ENCODE measurements around the gene CPSF6.
"Not testable (repeated sequence)": the region's sequence is repeated elsewhere in the genome, so short reads cannot be mapped to it uniquely, and the experiment has no call there.

CPSF6 gene

GRCh38 chr12:69239352-69239921 is at the start of gene CPSF6:
TSS of gene CPSF6 (plus strand) at chr12:69239569. CDS start at chr12:69239647, 78 bp downstream.
- peak; percentile 95 for DNase-seq (ENCODE audit: low read depth)

GRCh38 chr12:69196302-69197288 is 42.8 kb upstream of the CPSF6 start:
- peak; percentile 18 for DNase-seq (ENCODE audit: low read depth)

DNA sequence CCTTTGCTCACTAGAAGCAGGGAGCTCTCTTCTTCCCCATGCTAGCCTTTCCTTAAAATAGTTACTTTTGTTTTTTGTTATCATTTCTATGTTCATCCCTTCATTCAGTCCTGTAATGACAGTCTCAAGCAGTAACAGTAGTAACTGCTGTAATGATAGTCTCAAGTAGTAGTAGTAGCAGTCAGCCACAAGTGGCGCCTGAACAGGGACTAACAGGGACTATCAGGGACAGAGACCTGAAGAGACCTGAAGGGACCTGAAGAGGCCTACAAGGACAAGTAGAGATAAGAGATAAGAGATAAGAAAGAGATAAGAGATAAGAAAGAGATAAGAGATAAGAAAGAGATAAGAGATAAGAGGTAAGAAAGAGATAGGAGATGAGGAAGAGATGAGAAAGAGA is 39.4 kb upstream of the CPSF6 start:
- DNase-seq (ENCODE audit: low read depth), result not testable (repeated sequence)

DNA sequence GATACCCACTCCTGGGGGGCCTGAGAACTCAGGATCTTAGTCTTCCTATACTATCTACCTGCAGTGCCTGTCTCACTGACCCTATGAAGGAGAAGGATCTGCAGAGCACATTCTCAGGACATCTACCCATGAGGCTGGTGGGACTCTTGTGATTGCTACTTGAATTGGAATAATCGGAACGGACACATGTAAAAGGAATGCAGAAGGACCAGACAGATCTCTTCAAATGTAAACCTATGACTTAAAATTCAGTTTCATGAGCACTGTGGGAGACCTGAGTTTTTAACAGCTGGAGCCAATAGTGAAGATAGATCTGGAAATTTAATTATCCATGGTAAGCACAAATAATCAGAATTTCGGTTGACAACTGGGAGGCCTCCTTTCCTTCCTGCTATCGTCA is 35.2 kb upstream of the CPSF6 start:
- no peak for DNase-seq (ENCODE audit: low read depth)

GRCh38 chr12:69210661-69211060 is 28.7 kb upstream of the CPSF6 start:
- no peak for DNase-seq (ENCODE audit: low read depth)

GRCh38 chr12:69211160-69211559 is 28.2 kb upstream of the CPSF6 start:
- DNase-seq (ENCODE audit: low read depth), result no peak

DNA sequence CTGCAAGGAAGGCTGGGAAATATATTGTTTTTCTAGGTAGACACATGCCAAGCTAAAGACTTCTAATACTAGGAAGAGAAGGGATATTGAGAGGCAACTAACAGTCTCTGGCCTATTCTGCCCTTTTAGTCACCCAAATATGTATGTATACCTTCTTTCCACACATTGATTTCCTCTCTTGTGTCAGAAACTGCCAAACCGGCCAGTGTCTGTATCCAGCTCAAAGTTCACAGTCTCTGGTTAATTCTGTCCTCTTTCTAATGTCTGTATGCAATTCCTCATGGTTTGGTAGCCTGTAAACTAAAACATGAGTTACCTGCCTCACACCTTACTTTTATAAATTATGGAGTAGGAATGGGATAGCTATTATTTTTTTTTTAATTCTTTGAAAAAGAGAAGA is 25.2 kb upstream of the CPSF6 start:
- DNase-seq (ENCODE audit: low read depth), result no peak

DNA sequence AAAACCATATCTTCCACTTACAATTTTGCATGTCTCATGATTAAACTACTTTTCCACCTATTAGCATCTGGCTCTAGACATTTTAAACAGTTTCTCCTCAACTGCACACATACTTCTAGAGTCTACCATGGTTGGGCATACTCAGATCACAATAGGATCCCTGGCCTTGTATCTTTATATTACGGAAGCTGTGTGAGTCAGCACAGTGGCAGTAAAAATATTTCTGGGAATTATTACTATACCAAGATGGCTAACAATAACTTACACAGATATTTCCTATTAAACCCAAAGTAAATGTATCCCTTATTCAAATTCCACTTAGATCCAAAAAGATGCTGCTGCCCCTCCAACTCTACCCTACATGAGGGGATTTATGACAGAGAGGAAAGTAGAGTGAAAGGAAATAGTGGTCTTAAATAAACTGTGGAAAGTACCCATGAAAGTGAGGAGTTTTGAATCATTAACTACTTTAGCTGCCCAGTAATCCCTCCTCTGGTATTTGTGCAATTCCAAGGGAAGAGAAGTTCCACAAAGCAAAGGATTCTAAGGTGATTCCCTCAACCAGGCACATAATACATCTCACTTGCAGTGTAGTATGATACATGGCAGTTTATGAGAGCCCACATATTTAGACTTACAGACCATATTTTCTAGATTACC is 14.0 kb upstream of the CPSF6 start:
- peak; percentile 10 for DNase-seq (ENCODE audit: low read depth)

DNA sequence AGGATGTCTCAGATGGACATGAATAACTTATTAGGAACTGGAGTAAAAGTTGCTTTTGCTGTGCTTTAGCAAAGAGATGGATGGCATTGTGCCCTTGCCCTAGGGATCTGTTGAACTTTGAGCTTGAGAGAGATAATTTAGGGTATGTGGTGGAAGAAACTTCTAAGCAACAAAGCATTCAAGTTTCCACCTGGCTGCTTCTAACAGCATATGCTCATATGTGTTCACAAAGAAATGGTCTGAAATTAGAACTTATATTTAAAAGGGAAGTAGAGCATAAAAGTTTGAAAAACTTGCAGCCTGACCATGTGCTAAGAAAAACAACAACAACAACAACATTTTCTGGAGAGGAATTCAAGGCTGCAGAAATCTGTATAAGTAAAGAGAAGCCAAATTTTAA is 7.9 kb upstream of the CPSF6 start:
- no peak for DNase-seq (ENCODE audit: low read depth)

- no peak for DNase-seq (ENCODE audit: low read depth)
Measured at GRCh38 chr12:69238589-69239351, 599 bp upstream of the CPSF6 start.

- DNase-seq (ENCODE audit: low read depth), result peak; percentile 22
Measured at GRCh38 chr12:69239922-69240630, 707 bp downstream of the CPSF6 start.

- peak; percentile 12 for DNase-seq (ENCODE audit: low read depth)
Measured at GRCh38 chr12:69240631-69240995, 1.2 kb downstream of the CPSF6 start.

GRCh38 chr12:69241438-69242092 is 2.2 kb downstream of the CPSF6 start:
- DNase-seq (ENCODE audit: low read depth), result peak; percentile 10

DNA sequence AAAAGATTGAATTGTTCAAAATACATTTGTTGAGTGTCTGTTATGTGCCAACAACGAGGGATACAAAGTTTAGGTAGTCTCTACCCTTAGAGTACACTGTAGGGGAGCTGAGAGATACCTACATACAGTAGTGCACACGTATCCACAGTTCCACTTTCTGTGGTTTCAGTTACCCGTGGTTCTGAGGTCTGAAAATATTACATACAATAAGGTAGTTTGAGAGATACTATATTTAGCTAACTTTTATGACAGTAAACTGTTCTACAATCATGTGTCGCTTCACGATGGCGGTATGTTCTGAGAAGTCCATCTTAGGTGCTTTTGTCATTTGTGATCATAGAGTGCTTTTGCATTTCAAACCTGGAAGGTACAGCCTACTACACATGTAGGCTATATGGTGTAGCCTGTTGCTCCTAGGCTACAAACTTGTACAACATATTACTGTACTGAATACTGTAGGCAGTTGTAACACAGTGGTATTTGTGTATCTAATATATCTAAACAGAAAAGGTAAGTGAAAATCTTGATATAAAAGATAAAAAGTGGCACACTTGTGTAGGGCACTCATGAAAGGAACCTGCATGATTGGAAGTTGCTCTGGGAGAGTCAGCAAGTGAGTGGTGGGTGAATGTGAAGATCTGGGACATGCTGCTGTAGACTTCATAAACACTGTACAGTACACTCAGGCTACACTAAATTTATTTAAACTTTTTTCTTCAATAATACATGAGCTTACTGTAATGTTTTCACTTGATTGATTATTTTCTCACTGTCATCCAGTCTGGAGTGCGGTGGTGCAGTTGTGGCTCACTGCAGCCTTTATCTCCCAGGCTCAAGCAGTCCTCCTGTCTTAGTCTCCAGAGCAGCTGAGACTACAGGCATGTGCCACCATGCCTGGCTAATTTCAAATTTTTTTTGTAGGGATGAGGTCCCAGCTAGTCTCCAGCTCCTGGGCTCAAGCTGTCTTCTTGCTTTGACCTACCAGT is 4.0 kb downstream of the CPSF6 start:
- DNase-seq (ENCODE audit: low read depth), result no peak

- no peak for DNase-seq (ENCODE audit: low read depth)
Measured at GRCh38 chr12:69247268-69248018, 8.1 kb downstream of the CPSF6 start.

DNA sequence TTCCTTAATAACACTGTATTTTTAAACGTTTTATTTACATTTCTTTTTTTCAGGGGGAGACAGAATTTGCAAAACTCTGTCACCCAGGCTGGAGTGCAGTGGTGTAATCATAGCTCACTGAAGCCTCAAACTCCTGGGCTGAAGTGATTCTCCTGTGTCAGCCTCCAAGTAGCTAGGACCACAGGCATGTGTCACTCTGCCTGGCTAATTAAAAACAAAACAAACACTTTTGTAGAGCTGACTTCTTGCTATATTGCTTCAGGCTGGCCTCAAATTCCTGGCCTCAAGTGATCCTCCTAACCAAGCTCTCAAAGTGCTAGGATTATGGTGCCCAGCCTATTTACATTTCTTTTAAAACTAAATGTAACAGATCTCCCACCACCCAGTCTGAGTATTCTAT is 12.7 kb downstream of the CPSF6 start:
- DNase-seq (ENCODE audit: low read depth), result peak; percentile 23

DNA sequence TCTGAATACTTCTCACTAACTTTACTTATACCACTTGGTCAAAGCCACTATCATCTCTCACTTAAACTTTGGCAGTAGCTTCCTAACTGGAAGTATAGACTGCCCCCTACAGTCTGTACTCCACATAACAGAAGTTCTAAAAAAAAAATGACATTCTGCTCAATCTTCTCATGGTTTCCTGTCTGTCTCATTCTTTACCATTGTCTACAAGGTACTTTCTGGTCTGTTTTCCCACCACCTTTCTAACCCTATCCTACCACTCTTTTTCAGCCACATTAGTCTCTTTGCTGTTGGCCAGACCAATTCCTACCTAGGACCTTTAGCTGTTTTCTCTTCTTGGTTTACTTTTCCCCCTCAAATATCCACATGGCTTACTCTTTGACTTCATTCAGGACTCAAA is 14.7 kb downstream of the CPSF6 start:
- peak; percentile 58 for DNase-seq (ENCODE audit: low read depth)

DNA sequence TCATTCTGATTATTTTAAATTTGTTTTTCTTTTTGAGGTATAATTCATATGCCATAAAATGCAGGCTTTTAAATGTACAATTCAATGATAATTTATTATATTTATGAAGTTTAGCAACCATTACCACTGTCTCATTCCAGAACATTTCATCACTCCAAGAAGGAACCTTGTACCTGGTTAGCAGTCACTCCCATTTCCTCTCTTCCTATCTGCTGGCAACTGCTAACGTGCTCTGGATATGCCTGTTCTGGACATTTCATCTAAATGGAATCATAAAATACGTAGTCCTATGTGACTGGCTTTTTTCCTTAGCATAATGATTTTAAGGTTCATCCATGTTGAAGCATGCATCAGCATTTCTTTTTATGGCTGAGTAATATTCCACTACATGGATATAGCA is 15.5 kb downstream of the CPSF6 start:
- no peak for DNase-seq (ENCODE audit: low read depth)

DNA sequence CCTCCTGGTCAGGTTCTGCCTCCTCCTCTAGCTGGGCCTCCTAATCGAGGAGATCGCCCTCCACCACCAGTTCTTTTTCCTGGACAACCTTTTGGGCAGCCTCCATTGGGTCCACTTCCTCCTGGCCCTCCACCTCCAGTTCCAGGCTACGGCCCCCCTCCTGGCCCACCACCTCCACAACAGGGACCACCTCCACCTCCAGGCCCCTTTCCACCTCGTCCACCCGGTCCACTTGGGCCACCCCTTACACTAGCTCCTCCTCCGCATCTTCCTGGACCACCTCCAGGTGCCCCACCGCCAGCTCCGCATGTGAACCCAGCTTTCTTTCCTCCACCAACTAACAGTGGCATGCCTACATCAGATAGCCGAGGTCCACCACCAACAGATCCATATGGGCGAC is 19.3 kb downstream of the CPSF6 start:
- no peak for DNase-seq (ENCODE audit: low read depth)

Measured in iris pigment epithelial cell (primary cell).